Hypothalamus (tissue), 51 donors: ENCODE data around the gene ZCWPW1.
"Not testable (repeated sequence)": the region's sequence is repeated elsewhere in the genome, so short reads cannot be mapped to it uniquely, and the experiment has no call there.

ENCODE experiments used
- DNase-seq, 51 donors: peaks; one replicate each; lab custom pipeline; 2025; lab: John Stamatoyannopoulos, UW

ZCWPW1 gene

GRCh38 chr7:100380196-100380595 is 48.3 kb downstream of the ZCWPW1 start:
- no peak for DNase-seq

DNA sequence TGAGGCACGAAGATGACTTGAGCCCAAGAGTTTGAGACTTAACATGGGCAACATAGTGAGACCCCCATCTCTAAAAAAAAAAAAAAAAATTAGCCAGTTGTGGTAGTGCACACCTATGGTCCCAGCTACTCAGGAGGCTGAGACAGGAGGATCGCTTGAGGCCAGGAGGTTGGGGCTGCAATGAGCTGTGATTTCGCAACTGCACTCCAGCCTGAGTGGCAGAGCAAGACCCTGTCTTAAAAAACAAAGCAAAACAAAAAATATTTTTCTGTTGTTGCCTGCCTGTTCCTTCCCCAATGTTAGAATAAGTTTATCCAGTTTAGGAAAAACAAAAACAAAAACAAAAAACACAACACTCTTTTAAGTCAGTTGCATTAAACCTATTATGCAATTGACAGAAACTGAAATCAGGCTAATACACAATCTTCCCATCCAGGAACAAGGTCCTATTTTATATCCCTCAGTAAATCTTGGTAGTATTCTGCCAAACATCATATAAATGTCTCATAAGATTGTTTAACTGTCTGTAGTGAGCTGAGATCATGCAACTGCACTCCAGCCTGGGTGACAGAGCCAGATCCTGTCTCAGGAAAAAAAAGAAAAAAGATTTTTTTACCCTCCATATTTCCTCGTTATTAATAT is 50.3 kb downstream of the ZCWPW1 start:
- no peak for DNase-seq

GRCh38 chr7:100376066-100376465 is 52.4 kb downstream of the ZCWPW1 start:
- no peak for DNase-seq

- DNase-seq, result no peak
These were observed 53.9 kb downstream of the ZCWPW1 start for GRCh38 chr7:100374601-100375000.

DNA sequence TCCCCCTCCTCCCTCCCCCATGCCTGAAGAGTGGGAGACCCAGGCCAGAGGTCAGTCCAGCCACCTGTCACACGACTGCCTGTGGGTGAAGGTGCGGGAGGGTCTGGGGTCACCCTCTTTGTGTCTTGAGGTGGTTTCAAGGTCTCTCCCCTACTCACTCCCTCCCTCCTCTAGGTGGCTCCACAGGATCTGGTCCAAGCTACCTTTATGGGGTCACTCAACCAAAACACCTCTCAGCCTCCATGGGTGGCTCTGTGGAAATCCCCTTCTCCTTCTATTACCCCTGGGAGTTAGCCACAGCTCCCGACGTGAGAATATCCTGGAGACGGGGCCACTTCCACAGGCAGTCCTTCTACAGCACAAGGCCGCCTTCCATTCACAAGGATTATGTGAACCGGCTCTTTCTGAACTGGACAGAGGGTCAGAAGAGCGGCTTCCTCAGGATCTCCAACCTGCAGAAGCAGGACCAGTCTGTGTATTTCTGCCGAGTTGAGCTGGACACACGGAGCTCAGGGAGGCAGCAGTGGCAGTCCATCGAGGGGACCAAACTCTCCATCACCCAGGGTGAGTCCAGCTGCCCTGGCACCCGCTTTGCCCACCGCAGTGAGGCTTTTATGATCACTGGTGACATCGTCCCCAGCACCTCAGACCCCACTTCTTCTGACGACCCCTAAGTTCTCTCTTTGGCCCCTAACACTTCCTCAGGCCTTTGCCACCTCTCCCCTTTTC is 54.5 kb downstream of the ZCWPW1 start:
- DNase-seq, result not testable (repeated sequence)

DNA sequence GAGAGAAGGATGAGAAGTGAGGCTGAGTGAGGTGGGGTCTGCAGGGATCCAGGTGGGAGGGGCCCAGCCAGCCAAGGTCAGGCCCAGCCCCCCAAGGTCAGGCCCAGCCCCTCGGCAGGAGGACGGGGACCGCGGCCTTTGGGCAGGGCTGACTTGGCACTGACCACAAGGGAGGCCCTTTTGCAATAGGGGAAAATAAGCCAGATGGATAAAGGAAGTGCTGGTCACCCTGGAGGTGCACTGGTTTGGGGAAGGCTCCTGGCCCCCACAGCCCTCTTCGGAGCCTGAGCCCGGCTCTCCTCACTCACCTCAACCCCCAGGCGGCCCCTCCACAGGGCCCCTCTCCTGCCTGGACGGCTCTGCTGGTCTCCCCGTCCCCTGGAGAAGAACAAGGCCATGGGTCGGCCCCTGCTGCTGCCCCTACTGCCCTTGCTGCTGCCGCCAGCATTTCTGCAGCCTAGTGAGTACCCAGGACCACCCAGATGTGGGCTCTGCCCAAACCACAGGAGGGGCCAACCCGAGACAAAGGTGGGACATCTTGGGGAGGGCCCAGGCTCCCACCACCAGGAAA is 55.2 kb downstream of the ZCWPW1 start, which contains the start of gene PILRA:
TSS of gene PILRA (plus strand) at position 227 of the 571 bp plus-strand sequence. CDS start at position 397, 170 bp downstream.
- peak in 1 of 51 donors; percentile 11 for DNase-seq

GRCh38 chr7:100372694-100373093 is 55.8 kb downstream of the ZCWPW1 start:
- no peak for DNase-seq

- peak in 9 of 51 donors; percentile 4 to 33 (median 13) for DNase-seq
These were observed 56.2 kb downstream of the ZCWPW1 start for GRCh38 chr7:100372256-100372655.

DNA sequence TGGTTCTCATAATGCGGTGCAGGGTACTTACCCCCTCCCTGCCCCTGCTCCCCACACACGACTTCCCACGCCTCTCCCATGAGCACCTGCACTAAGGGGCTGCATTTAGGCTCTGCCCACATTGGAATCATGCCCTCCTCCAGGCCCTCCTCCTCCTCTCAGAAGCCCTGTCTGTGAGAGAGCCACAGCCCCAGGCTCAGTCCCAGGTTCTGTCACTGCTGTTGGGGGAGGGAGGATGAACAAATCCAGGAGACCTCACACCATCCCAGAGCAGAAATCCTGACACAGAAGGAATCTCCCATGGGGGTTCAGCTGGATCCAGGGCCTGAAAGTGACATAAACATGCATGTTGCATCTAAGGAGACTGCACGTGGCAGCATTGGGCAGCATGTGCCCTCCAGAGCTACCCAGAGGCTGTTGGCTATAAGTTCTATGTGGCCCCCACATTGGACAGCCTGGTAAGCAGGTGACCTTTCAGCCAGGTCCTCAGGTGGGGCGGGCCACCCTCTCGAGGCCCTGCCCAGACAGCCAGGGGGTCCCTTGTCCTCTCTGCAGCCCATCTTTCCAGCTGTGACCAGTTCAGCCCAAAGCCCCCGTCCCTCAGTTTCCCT is 56.8 kb downstream of the ZCWPW1 start:
- no peak for DNase-seq

DNA sequence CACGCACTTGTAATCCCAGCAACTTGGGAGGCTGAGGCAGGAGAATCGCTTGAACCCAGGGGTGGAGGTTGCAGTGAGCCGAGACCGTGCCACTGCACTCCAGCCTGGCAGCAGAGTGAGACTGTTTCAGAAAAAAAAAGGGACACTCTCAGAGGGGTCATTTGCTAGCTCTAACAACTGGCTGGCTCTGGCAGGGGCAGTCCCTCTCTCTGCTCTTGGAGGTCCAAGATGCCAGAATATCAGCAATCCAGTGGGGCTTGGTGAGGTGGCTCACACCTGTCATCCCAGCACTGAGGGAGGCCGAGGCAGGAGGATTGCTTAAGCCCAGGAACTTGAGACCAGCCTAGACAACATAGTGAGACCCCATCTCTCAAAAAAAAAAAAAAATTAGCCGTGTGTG is 57.8 kb downstream of the ZCWPW1 start:
- no peak for DNase-seq

GRCh38 chr7:100370303-100370702 is 58.2 kb downstream of the ZCWPW1 start:
- no peak for DNase-seq

GRCh38 chr7:100369105-100369504 is 59.4 kb downstream of the ZCWPW1 start:
- peak in 31 of 51 donors; percentile 5 to 66 (median 31) for DNase-seq

DNA sequence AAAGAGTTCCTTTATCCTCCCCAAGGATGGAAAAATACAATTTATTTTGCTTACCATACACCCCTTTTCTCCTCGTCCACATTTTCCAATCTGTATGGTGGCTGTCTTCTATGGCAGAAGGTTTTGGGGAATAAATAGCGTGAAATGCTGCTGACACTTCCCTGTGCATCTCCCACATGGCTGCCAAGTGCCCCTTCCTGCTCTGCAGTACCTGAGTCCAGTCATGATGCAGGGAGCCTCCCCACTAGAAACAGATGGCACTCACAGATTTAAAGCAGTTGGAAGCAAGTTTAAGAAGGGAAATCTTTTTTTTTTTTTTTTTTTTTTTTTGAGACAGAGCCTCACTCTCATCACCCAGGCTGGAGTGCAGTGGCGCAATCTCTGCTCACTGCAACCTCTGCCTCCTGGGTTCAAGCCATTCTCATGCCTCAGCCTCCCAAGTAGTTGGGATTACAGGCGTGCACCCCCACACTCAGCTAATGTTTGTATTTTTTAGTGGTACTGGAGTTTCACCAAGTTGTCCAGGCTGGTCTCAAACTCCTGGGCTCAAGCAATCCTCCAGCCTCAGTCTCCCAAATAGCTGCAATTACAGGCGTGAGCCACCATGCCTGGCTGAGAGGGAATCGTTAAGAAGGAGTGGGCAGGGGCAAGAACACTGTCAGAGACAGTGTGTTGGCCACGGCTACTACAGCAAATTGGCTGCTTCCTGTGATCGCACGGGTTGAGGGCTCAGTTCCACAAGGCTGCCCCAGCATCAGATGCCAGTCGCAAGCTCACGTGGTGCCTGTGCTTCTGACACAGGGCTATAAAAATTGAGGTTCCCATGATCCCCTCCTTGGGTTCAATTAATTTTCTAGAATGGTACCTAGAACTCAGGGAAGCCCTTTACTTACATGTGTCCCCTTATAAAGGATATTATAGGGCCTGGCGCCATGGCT is 60.6 kb downstream of the ZCWPW1 start:
- no peak for DNase-seq

- no peak for DNase-seq
These were observed 61.3 kb downstream of the ZCWPW1 start for GRCh38 chr7:100367251-100367620.

GRCh38 chr7:100366411-100367250 is 61.9 kb downstream of the ZCWPW1 start:
- DNase-seq, result no peak

- DNase-seq, result not testable (repeated sequence)
These were observed 62.5 kb downstream of the ZCWPW1 start for GRCh38 chr7:100365998-100366367.

DNA sequence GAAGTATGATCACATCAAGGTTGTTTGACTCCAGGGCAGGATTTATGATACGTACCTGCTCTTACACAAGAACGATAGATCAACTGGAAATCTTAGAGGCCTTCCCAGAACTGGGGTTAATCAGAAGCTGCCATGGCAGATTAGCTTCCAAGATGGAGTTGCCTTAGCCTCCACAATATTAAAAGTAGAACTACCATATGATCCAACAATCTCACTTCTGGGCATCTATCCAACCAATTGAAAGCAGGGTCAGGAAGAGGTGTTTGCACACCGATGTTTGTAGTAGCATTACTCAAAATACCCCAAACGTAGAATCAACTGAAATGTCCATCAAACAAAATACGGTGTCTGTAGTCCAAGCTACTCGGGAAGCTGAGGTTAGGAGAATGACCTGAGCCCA is 64.0 kb downstream of the ZCWPW1 start:
- no peak for DNase-seq

- DNase-seq, result not testable (repeated sequence)
These were observed 64.7 kb downstream of the ZCWPW1 start for GRCh38 chr7:100363797-100364196.

- DNase-seq, result no peak
These were observed 65.4 kb downstream of the ZCWPW1 start for GRCh38 chr7:100363098-100363497.
